PC-9 (cell line): ENCODE data around the gene CCL24.

ENCODE experiments used
- EZH2 ChIP-seq: fragments of 200-600 bp; sonication (generic); IDR thresholded peaks from 2 replicates; pipeline ENCODE4 v1.8.0; 2017; ENCODE audit warnings: antibody characterized with exemption, low read depth
- TF ChIP-seq, protein P1 (sequence below): fragments of 200-600 bp; sonication (generic); conservative IDR thresholded peaks from 2 replicates; pipeline ENCODE4 v1.6.1; 2017; ENCODE audit warnings: mixed run types, antibody characterized with exemption, mild to moderate bottlenecking, moderate library complexity

DNA sequence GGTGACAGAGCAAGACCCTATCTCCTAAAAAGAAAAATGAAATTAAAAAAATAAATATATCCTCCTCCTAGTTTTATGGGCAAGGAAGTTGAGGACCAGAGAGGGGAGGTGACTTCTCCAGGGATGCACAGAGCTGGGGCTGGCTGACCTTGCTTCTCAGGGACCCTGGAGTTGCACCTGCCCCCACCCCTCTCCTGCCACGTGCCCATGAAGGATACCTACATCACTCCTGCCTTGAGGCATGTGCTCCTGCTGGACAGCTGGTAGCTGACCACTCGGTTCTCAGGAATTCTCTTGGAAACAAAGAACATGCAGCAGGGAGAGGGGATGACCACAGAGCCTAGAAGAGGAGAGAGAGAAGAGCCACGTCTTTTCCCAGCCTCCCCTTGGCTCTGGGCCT, 522 bp downstream of the CCL24 start:
- TF ChIP-seq, protein P1, sequence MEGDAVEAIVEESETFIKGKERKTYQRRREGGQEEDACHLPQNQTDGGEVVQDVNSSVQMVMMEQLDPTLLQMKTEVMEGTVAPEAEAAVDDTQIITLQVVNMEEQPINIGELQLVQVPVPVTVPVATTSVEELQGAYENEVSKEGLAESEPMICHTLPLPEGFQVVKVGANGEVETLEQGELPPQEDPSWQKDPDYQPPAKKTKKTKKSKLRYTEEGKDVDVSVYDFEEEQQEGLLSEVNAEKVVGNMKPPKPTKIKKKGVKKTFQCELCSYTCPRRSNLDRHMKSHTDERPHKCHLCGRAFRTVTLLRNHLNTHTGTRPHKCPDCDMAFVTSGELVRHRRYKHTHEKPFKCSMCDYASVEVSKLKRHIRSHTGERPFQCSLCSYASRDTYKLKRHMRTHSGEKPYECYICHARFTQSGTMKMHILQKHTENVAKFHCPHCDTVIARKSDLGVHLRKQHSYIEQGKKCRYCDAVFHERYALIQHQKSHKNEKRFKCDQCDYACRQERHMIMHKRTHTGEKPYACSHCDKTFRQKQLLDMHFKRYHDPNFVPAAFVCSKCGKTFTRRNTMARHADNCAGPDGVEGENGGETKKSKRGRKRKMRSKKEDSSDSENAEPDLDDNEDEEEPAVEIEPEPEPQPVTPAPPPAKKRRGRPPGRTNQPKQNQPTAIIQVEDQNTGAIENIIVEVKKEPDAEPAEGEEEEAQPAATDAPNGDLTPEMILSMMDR: no peak
- TF ChIP-seq EZH2: no peak
